ELR (cell line): ENCODE measurements around the gene TCF20.

ENCODE experiments used
- DNase-seq: peaks from one replicate; pipeline ENCODE4 v3.0.0-alpha.2; 2015; ENCODE audit warnings: low read depth

The TCF20 gene

DNA sequence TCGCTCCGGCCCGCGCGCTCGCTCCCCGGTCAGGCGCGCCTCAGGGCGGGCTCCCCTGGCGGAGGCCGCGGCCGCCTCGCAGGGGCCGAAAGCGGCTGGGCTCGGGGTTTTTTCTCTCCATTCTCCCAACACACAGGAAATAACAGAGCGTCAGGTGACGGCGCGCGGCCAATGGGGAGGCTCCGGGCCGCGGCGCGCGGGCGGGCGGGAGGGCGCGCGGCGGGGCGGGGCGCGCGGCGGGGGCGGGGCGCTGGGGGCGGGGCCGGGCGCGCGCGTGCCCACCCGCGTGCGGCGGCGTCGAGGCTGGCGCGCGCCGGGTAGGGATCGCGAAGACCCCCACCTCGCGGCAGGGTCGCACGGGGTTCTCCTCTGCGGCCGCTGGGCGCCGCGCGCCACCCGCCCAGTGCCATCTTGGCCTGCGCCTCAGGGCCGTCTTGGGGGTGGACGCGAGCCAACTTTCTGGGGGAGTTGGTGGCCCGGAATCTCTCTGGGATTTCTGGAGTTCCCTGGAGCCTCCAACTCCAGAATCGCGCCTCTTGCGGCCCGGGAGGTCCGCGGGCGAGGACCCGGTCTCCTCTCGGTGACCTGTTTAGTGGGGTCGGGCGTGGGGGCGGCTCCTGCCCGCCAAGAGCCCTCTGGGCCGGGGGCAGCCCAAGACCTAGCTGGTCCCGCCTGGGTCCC lies at the start of gene TCF20:
TCF20 (minus strand) TSS at position 144 of the 681 bp plus-strand sequence. CDS start 55,348 bp downstream, outside the sequence.
- DNase-seq: peak; percentile 82

DNA sequence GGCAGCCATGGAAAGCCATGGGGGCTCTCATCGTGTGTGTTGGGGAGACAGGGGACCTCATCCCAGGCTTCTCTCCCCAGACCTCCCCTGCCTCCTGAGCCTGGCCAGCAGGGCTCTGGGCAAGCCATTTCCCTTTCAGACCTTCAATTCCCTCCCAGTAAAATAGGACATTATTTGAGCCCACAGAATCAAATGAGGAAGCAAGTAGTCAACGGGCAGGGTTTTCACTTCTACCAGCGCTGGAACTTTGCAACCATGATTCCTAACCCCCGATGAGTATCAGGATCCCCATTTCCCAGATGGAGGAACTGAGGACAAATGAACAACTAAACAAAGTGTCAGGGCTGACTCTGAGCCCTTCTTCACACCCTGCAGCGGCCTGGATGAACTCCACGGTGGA lies 48.9 kb upstream of the TCF20 start:
- DNase-seq: no peak

DNA sequence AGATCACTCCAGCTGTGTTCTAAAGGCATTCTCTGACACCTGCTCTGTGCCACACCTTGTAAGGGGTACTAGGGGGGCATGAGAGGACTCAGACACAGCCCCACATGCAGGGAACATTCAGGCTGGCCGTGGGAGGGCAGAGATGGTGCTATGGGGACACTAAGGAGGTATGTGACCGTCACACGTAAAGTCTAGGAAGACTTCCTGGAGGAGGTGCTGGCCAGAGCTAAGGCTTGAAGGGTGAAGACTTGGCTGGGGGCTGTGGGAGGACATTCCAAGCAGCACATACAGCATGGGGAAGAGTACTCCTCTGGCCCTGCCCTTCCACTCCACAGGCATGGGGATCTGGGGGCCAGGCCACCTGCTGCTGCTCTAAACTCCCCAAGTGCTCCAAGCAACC lies 48.5 kb upstream of the TCF20 start:
- DNase-seq: no peak

DNA sequence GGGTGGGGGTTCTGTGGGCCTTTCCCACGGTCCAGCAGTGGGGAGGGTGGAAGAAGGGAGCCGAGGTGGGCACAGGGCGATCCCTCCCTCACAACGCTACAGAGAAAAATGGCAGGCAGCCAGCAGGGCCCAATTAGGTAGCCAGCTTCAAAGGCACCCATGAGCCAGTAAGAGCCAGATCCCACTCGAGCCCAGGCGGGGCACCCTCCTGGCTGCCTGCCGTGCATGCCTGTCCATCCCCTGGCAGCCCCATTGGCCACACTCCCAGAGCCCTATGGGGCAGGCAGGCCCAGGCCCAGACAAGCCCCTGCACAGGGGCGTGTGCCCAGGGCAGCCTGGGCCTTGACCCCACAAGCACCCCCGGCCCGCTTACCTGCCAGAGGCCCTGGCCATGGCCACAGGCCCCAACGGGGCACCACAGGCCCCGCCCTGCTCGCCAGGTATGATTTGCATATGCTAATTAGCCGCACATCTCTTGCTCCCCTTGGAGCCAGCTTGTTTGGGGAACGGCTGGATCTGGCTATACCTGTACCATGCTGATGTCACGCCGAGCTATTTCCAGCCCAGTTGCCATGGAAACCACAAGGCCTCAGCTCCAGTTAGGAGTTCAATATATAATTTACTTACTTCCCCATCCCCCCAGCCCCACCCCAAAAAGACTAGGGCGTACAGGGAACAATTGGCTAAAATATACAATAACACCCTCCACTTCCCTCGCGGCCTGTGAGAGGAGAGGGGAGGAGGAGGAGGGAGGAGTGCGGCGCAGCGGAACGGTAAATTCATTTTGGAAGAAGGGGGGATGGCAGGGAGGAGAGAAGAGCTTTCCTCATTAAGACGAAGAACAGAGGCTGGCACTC lies 47.5 kb upstream of the TCF20 start:
- DNase-seq: no peak

DNA sequence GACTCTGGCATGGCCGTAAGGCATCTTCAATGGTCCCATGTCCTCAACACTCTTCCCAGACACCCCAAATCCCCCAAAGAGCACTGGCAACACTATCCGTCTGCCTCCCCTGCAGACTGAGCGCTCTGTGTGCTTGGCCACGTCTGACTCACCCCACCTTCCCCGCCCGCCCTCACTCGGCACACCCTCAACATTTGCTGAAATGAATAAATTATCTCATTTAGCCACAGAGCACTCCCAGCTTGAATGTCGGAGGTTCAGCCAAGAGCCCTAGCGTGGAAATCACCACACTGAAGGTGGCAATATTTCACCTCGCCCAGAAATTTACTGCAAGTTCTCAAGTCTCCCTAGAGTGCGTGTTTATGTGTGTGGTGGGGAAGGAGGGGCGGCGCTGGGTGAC lies 46.6 kb upstream of the TCF20 start:
- DNase-seq: peak; percentile 20

DNA sequence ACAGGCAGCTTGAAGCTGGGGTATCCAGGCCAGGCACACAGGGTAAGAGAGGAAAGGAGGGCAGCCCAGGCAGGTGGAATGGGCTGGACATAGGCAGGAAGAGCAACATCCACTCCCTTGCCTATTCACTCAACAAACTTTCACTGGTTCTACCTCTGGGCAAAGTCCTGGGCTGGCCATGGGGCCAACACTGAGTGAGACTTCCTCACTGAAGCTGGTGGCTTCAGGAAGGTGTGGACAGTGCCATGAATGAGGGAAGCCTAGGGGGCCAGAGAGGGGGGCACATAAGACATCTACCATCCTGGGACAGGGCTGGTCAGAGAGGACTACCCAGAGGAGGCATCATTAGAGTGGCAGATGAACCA lies 44.9 kb upstream of the TCF20 start:
- DNase-seq: no peak

DNA sequence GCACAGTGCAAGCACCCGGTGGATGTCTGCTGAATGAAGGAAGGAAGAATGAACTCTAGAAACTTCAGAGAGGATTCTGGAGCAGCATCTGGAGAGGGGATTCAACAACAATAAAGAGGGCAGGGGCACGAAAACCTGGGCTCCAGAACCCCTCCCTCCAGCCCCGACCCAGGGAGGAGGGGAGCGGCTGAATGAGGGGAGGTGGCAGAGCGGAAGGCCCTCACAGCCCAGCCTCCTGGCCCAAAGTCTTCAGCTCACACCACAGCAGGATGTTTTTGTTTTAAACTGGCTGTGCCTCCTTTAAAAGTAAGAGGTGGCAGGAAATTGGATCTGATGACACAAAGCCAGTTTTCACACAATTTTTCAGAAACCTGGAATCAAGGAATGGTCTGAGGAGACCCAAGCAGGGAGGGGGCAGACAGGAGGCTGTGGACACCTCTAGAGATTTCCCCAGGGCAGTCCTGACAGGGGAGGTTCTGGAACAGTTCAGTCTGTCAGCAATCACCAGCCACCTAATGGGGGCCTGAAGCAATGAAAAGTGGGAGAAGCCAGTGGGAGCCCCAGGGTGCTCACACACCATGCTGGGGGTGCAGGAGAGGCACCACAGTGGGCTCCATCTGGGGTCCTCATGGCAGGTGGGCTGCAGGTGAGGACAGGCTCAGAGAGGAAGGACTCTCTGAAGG lies 44.4 kb upstream of the TCF20 start:
- DNase-seq: no peak

DNA sequence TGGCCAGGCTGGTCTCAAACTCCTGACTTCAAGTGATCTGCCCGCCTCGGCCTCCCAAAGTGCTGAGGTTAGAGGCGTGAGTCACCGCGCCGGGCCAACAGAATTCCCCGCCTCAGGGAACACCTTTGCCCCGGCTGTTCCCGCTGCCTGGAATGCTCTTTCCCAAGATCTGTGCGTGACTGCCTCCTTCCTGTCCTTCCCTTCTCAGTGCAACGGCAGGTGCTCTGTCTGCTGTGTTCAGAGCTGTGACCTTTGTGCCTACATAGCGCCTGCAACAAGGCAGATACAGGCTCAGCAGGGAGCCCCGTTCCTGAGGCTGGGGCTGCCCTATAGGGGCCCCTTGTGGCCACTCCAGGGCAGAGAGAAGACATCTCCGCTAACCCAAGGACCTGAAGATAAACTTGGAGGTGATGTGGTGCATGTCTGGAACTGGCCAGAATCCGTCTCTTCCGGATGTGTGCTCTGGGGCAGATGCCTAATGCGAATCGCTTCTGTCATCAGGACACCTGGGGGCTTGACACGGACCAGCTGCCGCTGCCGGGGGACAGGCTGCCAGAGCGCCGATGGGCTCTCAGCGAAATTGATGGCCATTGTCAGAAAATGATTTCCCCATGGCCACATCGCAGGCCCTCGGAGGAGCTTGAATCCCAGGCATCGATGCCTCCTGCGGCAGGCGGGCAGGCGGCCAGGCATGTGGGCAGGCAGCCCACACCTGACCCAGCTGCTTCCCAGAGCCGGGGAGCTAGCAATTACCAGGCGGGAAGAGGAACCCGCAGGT lies 43.5 kb upstream of the TCF20 start:
- DNase-seq: peak; percentile 54

DNA sequence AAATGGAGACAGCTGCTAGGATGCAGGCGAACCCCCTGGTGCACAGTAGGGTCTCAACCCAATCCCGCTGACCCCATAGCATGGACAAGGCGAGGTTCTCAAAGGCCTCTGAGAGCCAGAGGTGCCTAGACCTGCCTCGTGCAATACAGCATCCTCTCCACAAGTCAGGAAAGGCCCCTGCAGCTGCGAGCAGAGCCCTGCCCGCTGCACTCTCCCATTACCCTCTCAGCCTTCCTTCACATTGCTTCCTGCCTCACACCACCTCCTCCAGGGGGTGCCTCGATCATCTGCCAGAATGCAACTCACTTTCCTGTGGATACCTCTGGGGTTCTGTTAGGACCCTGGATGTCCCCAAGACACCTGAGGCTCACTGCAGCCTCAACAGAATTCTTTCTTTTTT lies 42.8 kb upstream of the TCF20 start:
- no peak for DNase-seq

DNA sequence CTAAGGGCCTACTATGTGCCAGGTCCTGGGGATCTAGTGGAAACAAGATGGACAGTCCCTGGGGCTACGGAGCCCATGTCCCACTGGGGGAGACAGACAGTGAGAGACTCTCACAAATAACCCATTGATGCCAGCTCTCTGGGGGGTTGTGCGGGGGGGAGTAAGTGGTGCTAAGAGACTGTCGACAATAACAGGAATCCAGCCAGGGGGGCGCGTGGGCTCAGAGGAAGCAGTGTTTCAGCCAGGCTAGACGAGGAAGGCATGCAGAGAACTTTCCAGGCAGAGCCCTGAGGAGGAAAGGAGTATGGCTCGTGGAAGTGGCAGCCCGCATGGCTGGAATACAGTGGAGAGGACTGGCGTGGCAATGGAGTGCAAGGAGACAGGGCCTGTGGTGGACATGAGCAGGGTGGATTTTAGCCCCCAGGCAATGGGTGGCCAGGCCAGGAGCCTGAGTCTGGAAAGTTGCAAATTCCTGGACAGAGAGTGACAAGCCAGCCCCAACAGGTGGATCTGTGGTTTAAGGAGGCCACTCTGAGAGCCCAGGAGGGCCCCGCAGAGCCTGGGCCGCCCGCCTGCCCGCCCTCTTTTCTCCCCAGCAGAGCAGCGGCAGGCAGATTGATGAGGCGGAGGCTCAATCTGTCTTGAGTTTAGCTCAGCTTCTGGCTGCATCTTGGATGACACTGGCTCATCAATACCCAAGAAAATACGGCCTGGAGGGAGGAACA lies 40.0 kb upstream of the TCF20 start:
- no peak for DNase-seq

DNA sequence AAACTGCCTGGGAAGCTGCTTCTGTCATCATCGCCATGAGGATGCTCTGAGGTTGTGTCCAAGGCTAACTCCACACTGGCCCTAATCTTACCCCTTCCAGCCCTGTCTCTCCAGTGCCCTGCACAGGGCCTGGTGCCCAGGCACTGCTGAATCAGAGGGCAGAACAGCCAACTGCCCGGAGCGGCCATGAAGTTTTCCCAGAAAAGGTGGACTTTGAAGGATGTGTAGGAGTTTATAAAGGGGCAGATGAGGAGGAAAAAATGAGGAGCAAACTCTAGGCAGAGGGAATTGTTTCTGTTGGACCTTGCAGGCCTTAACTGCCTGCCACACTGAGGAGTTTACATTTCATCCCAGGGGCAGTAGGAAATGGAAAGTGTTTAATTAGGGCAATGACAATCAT lies 39.4 kb upstream of the TCF20 start:
- DNase-seq: no peak

DNA sequence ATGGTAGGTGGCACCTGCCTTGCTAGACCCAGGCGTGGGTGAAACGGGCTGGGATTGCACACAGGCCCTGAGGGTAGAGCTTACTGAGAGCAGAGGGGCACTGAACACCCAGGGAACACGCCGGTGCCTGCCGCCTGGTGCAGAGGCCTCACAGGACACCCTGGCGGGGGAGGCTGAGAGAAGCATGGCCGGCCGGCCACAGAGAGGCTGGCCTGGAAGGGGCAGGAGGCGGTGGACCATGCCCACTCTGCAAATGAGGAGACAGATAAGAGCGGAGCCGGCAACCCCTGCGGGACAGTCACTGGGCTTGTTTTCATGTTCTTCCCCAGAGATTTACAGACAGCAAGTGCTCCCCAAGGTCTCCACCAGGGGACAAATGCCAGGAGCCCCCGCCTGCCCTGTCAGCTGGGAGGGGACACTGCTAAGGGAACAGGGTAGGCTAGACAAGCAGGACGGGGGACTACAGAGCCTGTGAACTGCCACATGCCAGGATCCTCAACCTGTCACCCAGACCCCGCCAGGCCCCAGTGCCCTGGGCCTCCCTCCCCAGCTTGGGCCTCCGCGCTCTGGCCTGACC lies 38.5 kb upstream of the TCF20 start:
- DNase-seq: no peak

DNA sequence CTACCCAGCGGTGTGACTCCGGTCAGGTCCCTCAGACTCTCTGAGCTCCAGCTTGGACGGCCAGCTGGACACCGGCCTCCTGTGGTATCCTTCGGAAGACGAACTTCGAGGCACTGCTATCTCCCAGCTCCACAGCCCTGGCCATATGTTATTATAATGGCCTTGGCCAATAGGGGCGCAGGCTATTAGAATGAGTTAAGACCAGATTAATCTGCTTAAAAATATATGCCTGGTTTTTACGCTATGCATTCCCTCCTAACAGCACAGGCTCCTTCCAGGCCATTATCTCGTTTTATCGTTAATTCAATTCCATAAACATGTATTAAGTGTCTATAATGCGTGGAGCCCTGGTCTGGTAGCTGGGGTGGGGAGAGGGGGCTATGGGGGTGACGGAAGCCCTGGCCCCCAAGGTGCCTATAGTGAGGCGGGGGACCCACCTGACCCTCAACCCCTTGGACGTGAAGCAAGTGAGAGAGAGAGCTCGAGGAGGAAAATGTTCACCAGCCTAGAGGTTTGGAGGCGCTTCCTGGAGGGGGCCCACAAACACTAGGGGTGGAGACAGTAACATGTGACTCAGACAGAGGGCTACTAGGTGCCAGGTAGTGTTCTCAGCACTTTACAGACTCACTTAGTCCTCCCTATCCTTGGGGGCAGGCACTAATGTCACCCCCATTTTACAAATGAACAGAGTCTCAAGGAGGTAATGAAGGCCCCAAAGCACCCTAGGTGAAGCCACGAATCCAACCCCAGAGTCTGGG lies 37.5 kb upstream of the TCF20 start:
- no peak for DNase-seq

DNA sequence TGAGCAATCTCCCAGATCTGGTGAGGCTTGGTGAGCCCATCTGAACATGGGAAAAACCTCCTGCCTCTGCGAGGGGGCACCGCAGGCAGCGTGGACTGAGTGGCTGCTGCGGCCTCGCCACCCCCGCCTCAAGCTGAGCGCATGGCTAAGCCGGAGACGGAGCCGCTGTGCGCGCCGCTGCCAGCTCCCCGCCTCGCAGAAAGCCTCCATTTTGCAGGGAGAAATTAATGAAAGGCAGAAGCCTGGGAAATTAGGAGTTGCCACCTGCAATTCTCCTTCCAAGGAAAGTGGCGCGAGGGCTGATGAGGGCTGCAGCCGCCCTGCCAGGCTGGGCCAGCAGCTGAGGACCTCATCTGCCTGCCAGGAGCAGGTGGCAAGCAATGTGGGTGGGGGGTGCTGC lies 35.6 kb upstream of the TCF20 start:
- no peak for DNase-seq

DNA sequence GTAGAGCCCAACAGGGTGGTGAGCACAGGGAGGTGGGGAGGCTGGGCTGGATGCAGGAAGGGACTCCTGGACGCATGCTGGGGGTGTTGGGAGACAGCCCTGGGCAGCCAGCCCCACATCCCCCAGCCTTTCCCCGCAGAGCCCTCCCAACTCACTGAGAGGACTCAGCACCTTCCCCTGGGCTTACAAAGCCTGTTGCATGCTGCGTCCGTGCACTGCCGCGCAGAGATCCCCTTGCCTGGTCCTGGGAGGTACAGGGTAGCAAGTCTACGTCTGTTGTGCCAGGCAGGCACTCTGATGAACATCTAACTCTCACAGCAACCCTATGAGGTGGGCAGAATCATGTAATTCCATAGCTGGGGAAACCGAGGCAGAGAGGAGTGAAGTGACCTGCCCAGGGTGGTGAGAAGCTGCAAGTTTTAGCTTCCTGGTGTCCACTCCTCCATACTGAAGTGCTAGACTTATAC lies 33.9 kb upstream of the TCF20 start:
- DNase-seq: no peak

DNA sequence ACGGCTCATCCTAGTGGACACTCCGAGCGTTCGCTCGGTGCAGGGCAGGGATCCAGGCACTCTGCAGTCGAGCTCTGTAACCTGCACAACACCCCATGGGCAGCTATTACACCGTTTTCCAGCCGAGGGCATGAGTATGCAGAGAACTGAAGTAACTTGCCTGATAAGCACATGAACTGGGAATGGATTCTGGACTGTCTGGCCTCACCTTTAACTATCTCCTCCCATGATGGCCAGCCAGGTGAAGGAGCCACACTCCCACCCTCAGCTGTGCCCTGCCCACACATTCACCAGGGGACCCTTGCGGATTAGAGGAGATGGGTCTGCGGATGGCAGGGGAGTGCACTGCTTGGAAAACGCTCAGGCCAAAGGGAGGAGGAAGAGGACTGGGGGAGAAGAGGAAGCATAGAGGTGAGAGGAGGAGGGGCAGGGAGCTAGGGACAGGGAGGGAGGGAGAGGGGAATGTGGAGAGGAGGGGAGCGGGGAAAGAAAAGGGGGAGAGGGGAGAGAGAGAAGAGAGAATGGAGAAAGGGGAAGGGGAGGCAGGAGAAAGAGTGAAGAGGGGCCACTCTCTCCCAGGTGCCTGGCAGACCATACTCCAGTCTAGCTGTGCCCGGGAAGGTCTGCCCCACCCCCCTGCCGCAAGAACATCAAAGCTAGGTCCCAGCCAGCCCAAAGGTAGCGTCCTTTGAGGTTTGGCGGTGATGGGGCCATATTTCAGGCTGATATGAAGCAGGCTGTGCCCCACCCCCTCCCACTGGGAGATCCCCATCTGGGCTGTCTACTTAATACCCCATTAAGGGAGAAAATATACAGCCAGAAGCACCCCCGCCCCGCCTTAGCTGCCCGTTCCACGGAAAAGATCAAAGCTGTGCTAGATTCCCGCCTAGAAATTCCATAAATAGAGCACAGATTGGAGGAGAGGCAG lies 33.2 kb upstream of the TCF20 start:
- DNase-seq: no peak

DNA sequence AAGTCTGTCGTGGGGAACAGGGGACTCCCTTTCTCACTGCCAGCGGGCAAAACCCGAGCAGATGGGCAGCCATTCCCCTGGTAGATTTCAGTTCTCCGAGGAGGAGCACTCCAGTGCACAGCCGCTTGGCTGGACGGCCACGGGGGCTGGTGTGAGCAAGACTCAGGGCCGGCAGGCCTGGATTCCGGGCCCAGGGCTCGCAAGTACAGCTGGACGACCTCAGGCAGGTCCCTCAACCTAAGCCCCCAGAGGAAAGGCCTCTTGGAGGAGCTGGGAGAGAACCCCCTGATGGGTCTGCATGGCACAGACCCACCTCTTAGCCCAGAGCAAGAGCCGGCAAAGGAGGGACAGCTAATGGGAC lies 31.3 kb upstream of the TCF20 start:
- no peak for DNase-seq

DNA sequence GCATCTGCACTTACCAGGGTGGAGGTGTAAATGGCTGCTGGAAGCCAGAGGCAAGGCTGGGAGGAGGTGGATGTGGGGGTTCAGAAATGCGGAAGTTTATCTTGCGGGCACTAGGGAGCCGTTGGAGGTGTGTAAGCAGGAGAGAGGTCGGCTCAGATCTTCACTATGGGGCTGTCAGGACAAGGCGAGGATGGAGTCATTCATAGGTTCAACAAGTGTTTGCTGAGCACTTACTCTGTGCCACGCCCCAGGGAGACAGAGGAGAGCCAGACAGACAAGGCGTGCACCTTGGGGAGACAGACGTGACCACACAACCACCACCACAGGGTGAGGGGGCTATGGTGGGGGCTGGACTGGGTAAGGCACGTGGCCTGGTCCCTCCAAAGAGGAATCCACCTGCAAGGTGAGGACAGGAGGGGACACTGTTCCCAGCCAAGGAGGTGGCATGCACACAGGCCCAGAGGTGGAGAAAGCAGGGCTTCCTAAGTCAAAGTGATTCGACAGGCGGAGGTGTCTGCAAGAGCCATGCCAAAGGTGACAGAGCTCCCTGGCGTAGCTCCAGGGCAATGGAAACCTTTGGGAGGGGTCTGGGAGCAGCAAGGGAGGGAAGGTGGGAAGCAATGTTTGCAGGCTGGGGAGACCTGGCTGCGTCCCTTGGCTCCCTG lies 30.8 kb upstream of the TCF20 start:
- DNase-seq: no peak
